ENCODE results near the gene MFAP3. TPM values are rescaled to one million over a fixed set of nuclear protein-coding genes. Genes with fewer than 3 reads are reported as not detected.

Gene MFAP3
- total RNA-seq, 1 experiment from 2014 or later = 21.4 TPM

- H3K4me3 ChIP-seq (ENCODE audit: low read depth, low read length, poor library complexity, severe bottlenecking) = no peak overlapping the region
- H3K9me3 ChIP-seq (ENCODE audit: low read depth, low read length, poor library complexity, severe bottlenecking) = no peaks in the 10 kb centered on the region
- H3K36me3 ChIP-seq (ENCODE audit: insufficient read depth, low read length, poor library complexity, severe bottlenecking) = no peaks in the 10 kb centered on the region
- no TSS peak for BruUV-seq (replicated peaks)
- no peak for DNase-seq (ENCODE audit: low spot score)
- intact Hi-C loops (cut with micrococcal nuclease; ENCODE audit: unreplicated experiment) = no loop called here
- no peaks in the 10 kb centered on the region for H3K27me3 ChIP-seq (replicated peaks; ENCODE audit: insufficient read depth, low read depth, low read length, poor library complexity)
- TF ChIP-seq EZH2 (IDR thresholded peaks at IDR 0.05; ENCODE audit: borderline replicate concordance, low read depth, low read length, poor library complexity, severe bottlenecking) (no peak), CTCF (conservative IDR thresholded peaks at IDR 0.05; ENCODE audit: low read depth, low read length) (no peak)
- ChIA-PET POLR2A (ENCODE audit: low non-redundant PET) (no interaction called here), CTCF (no interaction called here)
- no peak overlapping the region for H3K27ac ChIP-seq (ENCODE audit: low read depth, low read length, poor library complexity, severe bottlenecking)
- H3K4me1 ChIP-seq (ENCODE audit: insufficient read depth, low read length, poor library complexity, severe bottlenecking) = peaks cover 46% of the 10 kb centered on the region
Observed at GRCh38 chr5:154084062-154084639, 45.4 kb downstream of the MFAP3 start.

- no peak for TF ChIP-seq CTCF (conservative IDR thresholded peaks at IDR 0.05; ENCODE audit: low read depth, low read length)
- TF ChIP-seq EZH2 (IDR thresholded peaks at IDR 0.05; ENCODE audit: borderline replicate concordance, low read depth, low read length, poor library complexity, severe bottlenecking) = no peak
- Histone ChIP-seq H3K4me1 (ENCODE audit: insufficient read depth, low read length, poor library complexity, severe bottlenecking) (peaks cover 43% of the 10 kb centered on the region), H3K27ac (ENCODE audit: low read depth, low read length, poor library complexity, severe bottlenecking) (peak overlapping the region; percentile 6), H3K9me3 (ENCODE audit: low read depth, low read length, poor library complexity, severe bottlenecking) (no peaks in the 10 kb centered on the region), H3K4me3 (ENCODE audit: low read depth, low read length, poor library complexity, severe bottlenecking) (no peak overlapping the region), H3K27me3 (replicated peaks; ENCODE audit: insufficient read depth, low read depth, low read length, poor library complexity) (no peaks in the 10 kb centered on the region), H3K36me3 (ENCODE audit: insufficient read depth, low read length, poor library complexity, severe bottlenecking) (no peaks in the 10 kb centered on the region)
- ChIA-PET POLR2A (ENCODE audit: low non-redundant PET) (no interaction called here), CTCF (no interaction called here)
- intact Hi-C loops (cut with micrococcal nuclease; ENCODE audit: unreplicated experiment) = no loop called here
- peak; percentile 64 for DNase-seq (ENCODE audit: low spot score)
- no TSS peak for BruUV-seq (replicated peaks)
Observed at GRCh38 chr5:154086146-154086545, 47.4 kb downstream of the MFAP3 start.

GRCh38 chr5:154086641-154087040, 47.9 kb downstream of the MFAP3 start:
- intact Hi-C loops (cut with micrococcal nuclease; ENCODE audit: unreplicated experiment) = no loop called here
- TF ChIP-seq EZH2 (IDR thresholded peaks at IDR 0.05; ENCODE audit: borderline replicate concordance, low read depth, low read length, poor library complexity, severe bottlenecking) (no peak), CTCF (conservative IDR thresholded peaks at IDR 0.05; ENCODE audit: low read depth, low read length) (no peak)
- Histone ChIP-seq H3K36me3 (ENCODE audit: insufficient read depth, low read length, poor library complexity, severe bottlenecking) (no peaks in the 10 kb centered on the region), H3K4me1 (ENCODE audit: insufficient read depth, low read length, poor library complexity, severe bottlenecking) (peaks cover 47% of the 10 kb centered on the region), H3K27me3 (replicated peaks; ENCODE audit: insufficient read depth, low read depth, low read length, poor library complexity) (no peaks in the 10 kb centered on the region), H3K4me3 (ENCODE audit: low read depth, low read length, poor library complexity, severe bottlenecking) (no peak overlapping the region), H3K9me3 (ENCODE audit: low read depth, low read length, poor library complexity, severe bottlenecking) (no peaks in the 10 kb centered on the region), H3K27ac (ENCODE audit: low read depth, low read length, poor library complexity, severe bottlenecking) (peak overlapping the region; percentile 6)
- DNase-seq (ENCODE audit: low spot score) = no peak
- BruUV-seq (replicated peaks) = no TSS peak
- ChIA-PET CTCF (no interaction called here), POLR2A (ENCODE audit: low non-redundant PET) (no interaction called here)
